Endometrial microvascular endothelial cells (primary cell): ENCODE results near the gene SRBD1. TPM values are rescaled to one million over a fixed set of nuclear protein-coding genes. Genes with fewer than 3 reads are reported as not detected.

Experiments
- in situ Hi-C: cut with HindIII; loops from 2 replicates; pipeline ENCODE4 v1.10.0; 2017; ENCODE audit warnings: low sequenced_read_pairs, low pct_unique_long_range_greater_than_20kb; ENCODE audit errors: inconsistent ontology term
- total RNA-seq: library from RNA; depleted of rRNA; stranded (reverse); fragments of >200 nt; gene quantifications from one replicate; pipeline ENCODE4 v1.2.3, GENCODE V29; 2015; ENCODE audit errors: inconsistent ontology term

Gene SRBD1
- total RNA-seq, 1 donor from 2014 or later, result 14.8 TPM

- in situ Hi-C loops, result loop anchor here (25.0 kb wide), 1 partner anchor 300 kb away; no protein-coding TSS in a partner anchor
Measured at GRCh38 chr2:45637440-45637839, 26.4 kb upstream of the SRBD1 start.

GRCh38 chr2:45636008-45636407 lies 24.9 kb upstream of the SRBD1 start:
- in situ Hi-C loops, result loop anchor here (25.0 kb wide), 1 partner anchor 301 kb away; no protein-coding TSS in a partner anchor

- in situ Hi-C loops, result loop anchor here (25.0 kb wide), 1 partner anchor 303 kb away; no protein-coding TSS in a partner anchor
Measured at GRCh38 chr2:45634223-45634622, 23.2 kb upstream of the SRBD1 start.

- in situ Hi-C loops, result loop anchor here (25.0 kb wide), 1 partner anchor 305 kb away; no protein-coding TSS in a partner anchor
Measured at GRCh38 chr2:45631955-45632354, 20.9 kb upstream of the SRBD1 start.

- in situ Hi-C loops, result loop anchor here (25.0 kb wide), 1 partner anchor 306 kb away; no protein-coding TSS in a partner anchor
Measured at GRCh38 chr2:45631319-45631718, 20.3 kb upstream of the SRBD1 start.

- in situ Hi-C loops, result loop anchor here (25.0 kb wide), 1 partner anchor 307 kb away; no protein-coding TSS in a partner anchor
Measured at GRCh38 chr2:45629971-45630370, 18.9 kb upstream of the SRBD1 start.

GRCh38 chr2:45627911-45628310 lies 16.8 kb upstream of the SRBD1 start:
- in situ Hi-C loops, result loop anchor here (25.0 kb wide), 1 partner anchor 309 kb away; no protein-coding TSS in a partner anchor

- in situ Hi-C loops, result loop anchor here (25.0 kb wide), 1 partner anchor 311 kb away; no protein-coding TSS in a partner anchor
Measured at GRCh38 chr2:45626387-45627221, 15.5 kb upstream of the SRBD1 start.

GRCh38 chr2:45625824-45626223 lies 14.8 kb upstream of the SRBD1 start:
- in situ Hi-C loops, result loop anchor here (25.0 kb wide), 1 partner anchor 311 kb away; no protein-coding TSS in a partner anchor

GRCh38 chr2:45623098-45623497 lies 12.0 kb upstream of the SRBD1 start:
- in situ Hi-C loops, result no loop called here

- in situ Hi-C loops, result no loop called here
Measured at GRCh38 chr2:45622336-45623075, 11.4 kb upstream of the SRBD1 start.

GRCh38 chr2:45617496-45617895 lies 6.4 kb upstream of the SRBD1 start:
- in situ Hi-C loops, result no loop called here

GRCh38 chr2:45616658-45617411 lies 5.8 kb upstream of the SRBD1 start:
- in situ Hi-C loops, result no loop called here

GRCh38 chr2:45614871-45615415 lies 3.9 kb upstream of the SRBD1 start:
- in situ Hi-C loops, result no loop called here

- in situ Hi-C loops, result no loop called here
Measured at GRCh38 chr2:45614330-45614729, 3.3 kb upstream of the SRBD1 start.

GRCh38 chr2:45612731-45613130 lies 1.7 kb upstream of the SRBD1 start:
- in situ Hi-C loops, result no loop called here

GRCh38 chr2:45612285-45612684 lies 1.2 kb upstream of the SRBD1 start:
- in situ Hi-C loops, result no loop called here

- in situ Hi-C loops, result no loop called here
Measured at GRCh38 chr2:45610281-45611019, 617 bp downstream of the SRBD1 start.
